ENCODE results near the gene ZNF175. TPM values are rescaled to one million over a fixed set of nuclear protein-coding genes. Genes with fewer than 3 reads are reported as not detected.

ZNF175 gene
- total and polyA plus RNA-seq, 10 of the 15 experiments (the other 5 are each of a cell fraction or from before 2014, with no cell fraction given) = 1.5 to 12.0 (median 4.1) TPM

DNA sequence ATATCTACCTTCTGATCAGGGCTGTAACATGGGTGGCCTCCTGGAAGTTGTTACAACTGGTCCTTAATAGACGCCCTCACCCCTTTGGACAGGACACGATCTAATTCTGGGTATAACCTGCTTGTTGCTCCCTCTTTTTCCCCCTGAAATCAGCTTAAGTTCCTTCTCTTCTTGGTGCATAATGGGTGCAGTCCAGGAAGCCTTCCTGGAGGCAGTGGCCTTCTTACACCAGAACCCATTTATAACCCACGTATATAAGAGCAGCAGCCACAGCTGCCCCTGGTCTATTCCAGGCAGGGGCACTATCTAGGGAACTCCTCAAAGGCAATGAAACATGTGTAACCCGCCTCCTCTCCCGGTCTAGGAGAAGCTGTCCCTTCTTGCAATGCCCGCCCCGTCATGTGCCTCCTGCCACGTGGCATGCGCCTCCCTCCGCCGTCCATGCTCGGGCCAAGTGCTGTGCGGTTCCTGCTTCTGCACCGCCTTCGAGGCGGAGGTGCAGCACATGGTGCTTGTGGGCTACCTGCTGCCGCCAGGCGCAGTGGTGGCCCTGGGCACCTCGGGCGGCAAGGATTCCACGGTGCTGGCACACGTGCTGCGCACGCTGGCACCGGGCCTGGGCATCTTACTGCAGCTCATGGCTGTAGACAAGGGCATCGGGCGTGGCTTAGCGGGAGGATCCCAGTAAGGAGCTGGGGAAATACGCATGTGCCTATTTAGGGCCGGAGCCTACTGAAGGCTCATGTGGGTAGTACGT lies 27.3 kb downstream of the ZNF175 start:
- no peak for FAIRE-seq

More for the DNA sequence above, 27.3 kb downstream of the ZNF175 start:
- Histone ChIP-seq H3K27ac (ENCODE audit: control insufficient read depth, insufficient read depth) (no peak overlapping the region), H3K4me1 (ENCODE audit: control insufficient read depth, insufficient read depth, low read length) (peaks cover 19% of the 10 kb centered on the region), H3K4me3 (no peak overlapping the region), H3K36me3 (ENCODE audit: control insufficient read depth in 2 of 2, insufficient read depth in 2 of 2, low read length in 1 of 2) (no peaks in the 10 kb centered on the region), H2AFZ (ENCODE audit: control insufficient read depth, low read depth, low read length) (no peak overlapping the region), H3K9me3 (replicated peaks; ENCODE audit: control insufficient read depth, insufficient read depth, low read length) (peaks cover 2% of the 10 kb centered on the region; the same call in 2 of the 3 replicates), H4K20me1 (ENCODE audit: control insufficient read depth, insufficient read depth) (no peaks in the 10 kb centered on the region), H3K9ac (ENCODE audit: control insufficient read depth, insufficient read depth, low read length) (no peak overlapping the region), H3K27me3 (replicated peaks in 1 of 2; ENCODE audit: control insufficient read depth in 2 of 2, insufficient read depth in 2 of 2, low read length in 1 of 2) (0 out of 4 replicates have a peak, but pooled peaks cover 0 to 1% of the 10 kb centered on the region in 2 experiments), H3K4me2 (ENCODE audit: control insufficient read depth, insufficient read depth) (no peak overlapping the region), H3K79me2 (ENCODE audit: control insufficient read depth, insufficient read depth, low read length) (no peaks in the 10 kb centered on the region; the same call in 1 of the 2 replicates)
- POLR2A ChIA-PET = no interaction called here
- in situ Hi-C loops (cut with MboI) (no loop called here), intact Hi-C loops (cut with micrococcal nuclease; ENCODE audit: unreplicated experiment) (no loop called here)
- ATAC-seq (no peak), DNase-seq (ENCODE audit: low read depth, low spot score) (no peak)
- BruUV-seq (replicated peaks) = no TSS peak
- SMC1A ChIA-PET (ENCODE audit: uncharacterized antibody, unreplicated experiment) = no interaction called here
- CTCF ChIA-PET = no interaction called here
- RAD21 ChIA-PET (ENCODE audit: unreplicated experiment) = no interaction called here
- TF ChIP-seq, protein P1, sequence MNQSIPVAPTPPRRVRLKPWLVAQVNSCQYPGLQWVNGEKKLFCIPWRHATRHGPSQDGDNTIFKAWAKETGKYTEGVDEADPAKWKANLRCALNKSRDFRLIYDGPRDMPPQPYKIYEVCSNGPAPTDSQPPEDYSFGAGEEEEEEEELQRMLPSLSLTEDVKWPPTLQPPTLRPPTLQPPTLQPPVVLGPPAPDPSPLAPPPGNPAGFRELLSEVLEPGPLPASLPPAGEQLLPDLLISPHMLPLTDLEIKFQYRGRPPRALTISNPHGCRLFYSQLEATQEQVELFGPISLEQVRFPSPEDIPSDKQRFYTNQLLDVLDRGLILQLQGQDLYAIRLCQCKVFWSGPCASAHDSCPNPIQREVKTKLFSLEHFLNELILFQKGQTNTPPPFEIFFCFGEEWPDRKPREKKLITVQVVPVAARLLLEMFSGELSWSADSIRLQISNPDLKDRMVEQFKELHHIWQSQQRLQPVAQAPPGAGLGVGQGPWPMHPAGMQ (IDR thresholded peaks at IDR 0.05; ENCODE audit: borderline replicate concordance) = no peak
- no peak for TF ChIP-seq BCL11A (IDR thresholded peaks at IDR 0.05; ENCODE audit: low read depth, low read length)
- no peak for TF ChIP-seq GABPA (IDR thresholded peaks at IDR 0.05; ENCODE audit: low read depth)
- TF ChIP-seq, protein P2, sequence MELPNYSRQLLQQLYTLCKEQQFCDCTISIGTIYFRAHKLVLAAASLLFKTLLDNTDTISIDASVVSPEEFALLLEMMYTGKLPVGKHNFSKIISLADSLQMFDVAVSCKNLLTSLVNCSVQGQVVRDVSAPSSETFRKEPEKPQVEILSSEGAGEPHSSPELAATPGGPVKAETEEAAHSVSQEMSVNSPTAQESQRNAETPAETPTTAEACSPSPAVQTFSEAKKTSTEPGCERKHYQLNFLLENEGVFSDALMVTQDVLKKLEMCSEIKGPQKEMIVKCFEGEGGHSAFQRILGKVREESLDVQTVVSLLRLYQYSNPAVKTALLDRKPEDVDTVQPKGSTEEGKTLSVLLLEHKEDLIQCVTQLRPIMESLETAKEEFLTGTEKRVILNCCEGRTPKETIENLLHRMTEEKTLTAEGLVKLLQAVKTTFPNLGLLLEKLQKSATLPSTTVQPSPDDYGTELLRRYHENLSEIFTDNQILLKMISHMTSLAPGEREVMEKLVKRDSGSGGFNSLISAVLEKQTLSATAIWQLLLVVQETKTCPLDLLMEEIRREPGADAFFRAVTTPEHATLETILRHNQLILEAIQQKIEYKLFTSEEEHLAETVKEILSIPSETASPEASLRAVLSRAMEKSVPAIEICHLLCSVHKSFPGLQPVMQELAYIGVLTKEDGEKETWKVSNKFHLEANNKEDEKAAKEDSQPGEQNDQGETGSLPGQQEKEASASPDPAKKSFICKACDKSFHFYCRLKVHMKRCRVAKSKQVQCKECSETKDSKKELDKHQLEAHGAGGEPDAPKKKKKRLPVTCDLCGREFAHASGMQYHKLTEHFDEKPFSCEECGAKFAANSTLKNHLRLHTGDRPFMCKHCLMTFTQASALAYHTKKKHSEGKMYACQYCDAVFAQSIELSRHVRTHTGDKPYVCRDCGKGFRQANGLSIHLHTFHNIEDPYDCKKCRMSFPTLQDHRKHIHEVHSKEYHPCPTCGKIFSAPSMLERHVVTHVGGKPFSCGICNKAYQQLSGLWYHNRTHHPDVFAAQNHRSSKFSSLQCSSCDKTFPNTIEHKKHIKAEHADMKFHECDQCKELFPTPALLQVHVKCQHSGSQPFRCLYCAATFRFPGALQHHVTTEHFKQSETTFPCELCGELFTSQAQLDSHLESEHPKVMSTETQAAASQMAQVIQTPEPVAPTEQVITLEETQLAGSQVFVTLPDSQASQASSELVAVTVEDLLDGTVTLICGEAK (IDR thresholded peaks at IDR 0.05; ENCODE audit: borderline replicate concordance) = no peak
- TF ChIP-seq MXI1 (IDR thresholded peaks at IDR 0.05; ENCODE audit: low read depth, low read length) = no peak
- no peak for TF ChIP-seq FOS (IDR thresholded peaks at IDR 0.05; ENCODE audit: borderline replicate concordance, extremely low read depth, insufficient read length)
- TF ChIP-seq, protein P3, sequence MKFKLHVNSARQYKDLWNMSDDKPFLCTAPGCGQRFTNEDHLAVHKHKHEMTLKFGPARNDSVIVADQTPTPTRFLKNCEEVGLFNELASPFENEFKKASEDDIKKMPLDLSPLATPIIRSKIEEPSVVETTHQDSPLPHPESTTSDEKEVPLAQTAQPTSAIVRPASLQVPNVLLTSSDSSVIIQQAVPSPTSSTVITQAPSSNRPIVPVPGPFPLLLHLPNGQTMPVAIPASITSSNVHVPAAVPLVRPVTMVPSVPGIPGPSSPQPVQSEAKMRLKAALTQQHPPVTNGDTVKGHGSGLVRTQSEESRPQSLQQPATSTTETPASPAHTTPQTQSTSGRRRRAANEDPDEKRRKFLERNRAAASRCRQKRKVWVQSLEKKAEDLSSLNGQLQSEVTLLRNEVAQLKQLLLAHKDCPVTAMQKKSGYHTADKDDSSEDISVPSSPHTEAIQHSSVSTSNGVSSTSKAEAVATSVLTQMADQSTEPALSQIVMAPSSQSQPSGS (IDR thresholded peaks at IDR 0.05; ENCODE audit: low read length) = no peak
- no peak for TF ChIP-seq POLR2AphosphoS5 (IDR thresholded peaks at IDR 0.05; ENCODE audit: low read length)
- TF ChIP-seq POU2F2 (IDR thresholded peaks at IDR 0.05; ENCODE audit: borderline replicate concordance, low read depth, low read length) = no peak
- TF ChIP-seq NR2F1 (conservative IDR thresholded peaks at IDR 0.05) = no peak
- TF ChIP-seq SRF (IDR thresholded peaks at IDR 0.05; ENCODE audit: low read depth in 2 of 2, low read length in 2 of 2) = no peak
- TF ChIP-seq YY1 (IDR thresholded peaks at IDR 0.05; ENCODE audit: low read depth, low read length) = no peak
- no peak for TF ChIP-seq TAF1 (IDR thresholded peaks at IDR 0.05; ENCODE audit: borderline replicate concordance, low read depth, low read length)
- TF ChIP-seq, protein P4, sequence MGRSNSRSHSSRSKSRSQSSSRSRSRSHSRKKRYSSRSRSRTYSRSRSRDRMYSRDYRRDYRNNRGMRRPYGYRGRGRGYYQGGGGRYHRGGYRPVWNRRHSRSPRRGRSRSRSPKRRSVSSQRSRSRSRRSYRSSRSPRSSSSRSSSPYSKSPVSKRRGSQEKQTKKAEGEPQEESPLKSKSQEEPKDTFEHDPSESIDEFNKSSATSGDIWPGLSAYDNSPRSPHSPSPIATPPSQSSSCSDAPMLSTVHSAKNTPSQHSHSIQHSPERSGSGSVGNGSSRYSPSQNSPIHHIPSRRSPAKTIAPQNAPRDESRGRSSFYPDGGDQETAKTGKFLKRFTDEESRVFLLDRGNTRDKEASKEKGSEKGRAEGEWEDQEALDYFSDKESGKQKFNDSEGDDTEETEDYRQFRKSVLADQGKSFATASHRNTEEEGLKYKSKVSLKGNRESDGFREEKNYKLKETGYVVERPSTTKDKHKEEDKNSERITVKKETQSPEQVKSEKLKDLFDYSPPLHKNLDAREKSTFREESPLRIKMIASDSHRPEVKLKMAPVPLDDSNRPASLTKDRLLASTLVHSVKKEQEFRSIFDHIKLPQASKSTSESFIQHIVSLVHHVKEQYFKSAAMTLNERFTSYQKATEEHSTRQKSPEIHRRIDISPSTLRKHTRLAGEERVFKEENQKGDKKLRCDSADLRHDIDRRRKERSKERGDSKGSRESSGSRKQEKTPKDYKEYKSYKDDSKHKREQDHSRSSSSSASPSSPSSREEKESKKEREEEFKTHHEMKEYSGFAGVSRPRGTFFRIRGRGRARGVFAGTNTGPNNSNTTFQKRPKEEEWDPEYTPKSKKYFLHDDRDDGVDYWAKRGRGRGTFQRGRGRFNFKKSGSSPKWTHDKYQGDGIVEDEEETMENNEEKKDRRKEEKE (IDR thresholded peaks at IDR 0.05) = no peak
- 91% methylated on average over 30 of the region's 31 CpGs for WGBS (ENCODE audit: insufficient coverage, insufficient replicate concordance, low lambda C conversion rate, missing lambda C conversion rate)
